HG03039 (cell line): Measurements from ENCODE around the gene MYO9B.
A peak's percentile ranks its signal among the peaks of the same experiment; 100 is the strongest.
"Not testable (repeated sequence)": the region's sequence is repeated elsewhere in the genome, so short reads cannot be mapped to it uniquely, and the experiment has no call there.

ENCODE experiments used
- ATAC-seq: cut with Tn5 transposase; IDR thresholded peaks from one replicate; pipeline ENCODE4 v1.9.1; 2021; ENCODE audit warnings: mild to moderate bottlenecking, moderate library complexity; ENCODE audit not compliant: unreplicated experiment

Gene MYO9B

DNA sequence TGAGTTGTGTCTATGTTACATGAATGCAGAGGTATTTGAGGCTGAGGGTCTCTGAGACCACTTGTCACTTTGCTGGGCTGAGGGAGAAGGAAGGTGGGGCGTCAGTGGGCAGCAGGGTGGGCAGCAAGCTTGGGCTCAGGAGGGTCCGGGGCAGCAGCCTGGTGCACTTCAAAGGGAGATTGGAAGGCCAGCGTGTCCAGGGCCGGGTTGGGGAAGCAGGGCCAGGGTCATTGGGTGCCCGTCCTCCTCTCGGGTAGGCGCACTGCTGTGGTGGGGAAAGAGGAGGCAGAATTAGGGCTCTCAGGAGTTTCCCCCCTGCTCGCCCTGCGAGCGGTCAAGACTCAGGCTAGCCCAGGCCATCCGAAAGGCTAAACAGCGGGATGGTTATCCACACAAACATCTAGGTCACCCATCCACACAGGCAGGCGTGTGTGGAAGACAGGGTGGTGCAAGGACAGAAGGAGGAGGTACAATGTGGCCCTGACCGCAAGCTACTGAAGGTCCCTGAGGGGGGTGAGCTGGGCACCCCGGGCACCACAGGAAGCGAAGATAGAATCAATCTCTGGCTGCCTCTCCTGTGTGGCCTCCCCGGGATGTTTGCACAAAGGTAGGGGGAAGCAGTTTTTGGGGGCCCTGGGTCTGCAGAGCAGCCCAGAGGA is 37.7 kb downstream of the MYO9B start:
- ATAC-seq: no peak

DNA sequence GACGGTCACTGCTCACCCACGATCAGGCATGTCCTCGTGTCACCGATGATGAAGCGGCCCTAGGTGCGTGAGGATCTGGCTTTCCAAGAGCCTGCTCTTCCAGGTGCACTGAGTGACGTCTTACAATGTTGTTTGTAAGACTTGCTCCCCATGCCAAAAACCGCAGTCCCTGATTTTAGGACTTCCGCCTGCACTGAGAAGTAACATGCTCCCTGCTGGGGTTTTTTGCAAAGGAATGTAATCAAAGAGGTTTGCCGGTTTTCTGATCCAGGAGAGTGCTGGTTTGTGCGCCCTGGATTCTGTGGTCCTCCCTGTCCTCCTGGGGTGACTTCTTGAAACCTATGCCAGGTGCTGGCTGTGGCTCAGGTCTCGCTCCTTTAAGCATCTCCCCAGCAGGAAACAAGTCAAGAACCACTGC is 38.8 kb downstream of the MYO9B start:
- ATAC-seq: no peak

DNA sequence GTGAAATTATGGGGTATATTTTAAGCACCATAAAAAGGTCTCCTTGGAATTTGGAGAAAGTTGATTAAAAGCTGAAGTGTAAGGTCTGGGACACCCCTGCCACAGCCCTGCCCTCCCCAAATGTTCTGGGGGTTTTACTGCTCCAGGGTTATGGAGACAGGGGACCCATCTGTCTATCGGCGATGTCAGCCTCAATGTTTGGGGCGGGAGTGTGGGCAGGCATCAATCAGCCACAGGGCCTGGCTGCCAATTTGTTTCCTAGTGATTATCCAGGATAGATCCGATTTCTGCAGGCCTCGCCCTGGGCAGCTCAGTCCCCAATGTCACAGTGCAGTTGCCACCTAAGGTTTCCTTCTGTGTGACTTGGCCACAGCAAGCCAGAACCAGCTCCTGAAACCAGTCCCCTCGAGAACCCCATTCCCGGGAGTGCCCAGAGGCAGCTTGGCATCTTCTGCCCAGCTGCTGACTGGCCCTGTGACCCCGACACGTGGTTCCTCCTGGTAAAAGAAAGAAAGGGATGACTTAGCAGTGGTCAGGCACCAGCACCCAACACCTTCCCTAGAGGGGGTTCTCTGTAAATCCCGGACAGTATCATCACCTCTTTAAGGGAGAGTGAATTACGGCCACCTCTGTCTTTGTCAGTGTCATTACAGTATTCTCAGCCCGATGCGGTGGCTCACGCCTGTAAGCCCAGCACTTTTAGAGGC is 41.6 kb downstream of the MYO9B start:
- ATAC-seq: no peak

DNA sequence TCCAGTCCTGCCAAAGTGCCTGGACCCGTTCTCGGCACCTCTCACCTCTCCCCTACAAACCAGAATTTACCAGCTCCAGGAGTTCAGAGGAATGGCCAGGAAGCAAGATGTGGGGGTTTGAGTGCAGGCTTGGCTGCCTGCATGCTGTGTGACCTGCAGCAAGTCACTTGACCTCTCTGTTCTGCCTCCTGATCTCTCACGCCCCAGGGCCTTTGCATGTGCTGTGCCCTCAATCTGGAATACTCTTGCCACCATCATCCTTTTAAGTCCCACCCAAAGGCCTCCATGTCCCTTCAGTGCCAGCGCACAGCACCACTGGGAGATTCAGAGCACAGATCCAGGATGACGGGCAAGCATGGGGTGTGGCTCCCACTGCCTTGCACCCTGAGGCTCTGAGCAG is 43.4 kb downstream of the MYO9B start:
- no peak for ATAC-seq

DNA sequence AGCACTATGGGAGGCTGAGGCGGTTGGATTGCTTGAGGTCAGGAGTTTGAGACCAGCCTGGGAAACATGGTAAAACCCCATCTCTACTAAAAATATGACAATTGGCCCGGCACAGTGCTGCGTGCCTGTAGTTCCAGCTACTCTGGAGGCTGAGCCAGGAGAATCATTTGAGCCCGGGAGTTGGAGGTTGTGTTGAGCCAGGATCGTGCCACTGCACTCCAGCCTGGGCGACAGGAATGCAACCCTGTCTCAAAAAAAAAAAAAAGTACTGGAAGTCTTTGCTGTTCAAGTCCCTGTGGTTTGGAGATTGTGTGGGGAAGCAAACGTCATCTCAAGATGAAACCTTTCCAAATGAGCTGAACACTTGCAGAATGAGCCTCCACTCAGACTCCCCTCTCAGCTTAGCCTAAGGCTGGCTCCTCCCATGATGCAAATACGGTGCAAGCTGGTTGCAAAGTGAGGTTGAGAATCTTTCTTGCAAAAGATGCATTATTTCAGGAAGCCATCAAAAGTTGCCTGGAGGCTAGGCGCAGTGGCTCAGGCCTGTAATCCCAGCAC is 46.2 kb downstream of the MYO9B start:
- no peak for ATAC-seq

DNA sequence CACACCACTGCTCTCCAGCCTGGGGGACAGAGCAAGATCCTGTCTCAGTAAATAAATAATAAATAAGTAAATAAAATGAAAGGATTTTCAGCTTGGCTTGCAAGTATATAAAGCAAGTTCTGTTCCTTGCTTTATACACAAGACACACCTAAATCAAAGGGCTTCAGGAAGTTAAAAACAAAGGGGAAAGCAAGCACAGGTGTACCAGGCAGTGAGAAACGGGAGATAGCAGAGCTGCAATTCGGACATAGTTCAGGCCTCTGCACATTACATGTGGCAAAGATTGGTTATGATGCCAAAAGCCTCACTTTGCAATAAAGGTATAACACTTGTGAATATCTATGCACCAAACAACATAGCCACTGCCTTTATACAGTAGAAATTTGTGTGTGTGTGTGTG is 47.5 kb downstream of the MYO9B start:
- no peak for ATAC-seq

DNA sequence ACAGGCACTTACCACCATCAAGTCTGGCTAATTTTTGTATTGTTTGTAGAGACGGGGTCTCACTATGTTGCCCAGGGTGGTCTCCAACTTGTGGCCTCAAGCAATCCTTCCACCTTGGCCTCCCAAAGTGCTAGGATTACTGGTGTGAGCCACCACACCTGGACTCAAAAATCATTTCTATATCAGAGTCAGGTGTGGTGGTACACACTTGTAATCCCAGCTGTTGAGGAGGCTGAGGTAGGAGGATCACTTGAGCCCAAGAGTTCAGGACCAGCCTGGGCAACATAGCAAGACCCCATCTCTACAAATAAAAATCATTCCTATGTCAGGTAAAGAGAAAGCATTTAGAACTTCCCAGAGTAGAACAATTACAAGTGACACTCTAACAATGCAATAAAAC is 48.4 kb downstream of the MYO9B start:
- ATAC-seq: no peak

DNA sequence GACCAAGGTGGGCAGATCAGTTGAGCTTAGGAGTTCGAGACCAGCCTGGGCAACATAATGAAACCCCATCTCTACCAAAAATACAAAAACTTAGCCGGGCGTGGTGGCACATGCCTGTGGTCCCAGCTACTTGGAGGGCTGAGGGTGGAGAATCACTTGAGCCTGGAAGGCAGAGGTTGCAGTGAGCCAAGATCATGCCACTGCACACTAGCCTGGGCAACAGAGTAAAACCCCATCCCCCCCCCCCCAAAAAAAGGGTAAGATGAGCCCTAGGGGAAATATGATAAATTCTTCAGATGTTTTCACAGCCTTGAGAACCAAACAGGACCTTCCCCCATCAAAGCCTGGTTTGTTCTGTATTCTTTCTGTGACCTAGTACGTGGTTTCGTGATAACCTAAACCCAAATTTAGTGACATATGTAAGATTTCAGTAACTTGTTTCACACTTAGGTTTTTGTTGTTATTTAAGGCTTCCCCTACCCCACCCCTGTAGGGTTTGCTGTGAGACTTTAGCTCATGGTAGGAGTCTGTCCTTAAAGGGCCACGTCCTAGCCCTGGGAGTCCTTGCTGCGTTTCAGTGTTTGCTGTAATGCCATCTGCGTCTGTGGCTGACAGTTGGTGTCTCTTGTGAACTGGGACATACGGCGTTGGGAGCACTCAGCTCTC is 49.6 kb downstream of the MYO9B start:
- peak; percentile 39 for ATAC-seq

DNA sequence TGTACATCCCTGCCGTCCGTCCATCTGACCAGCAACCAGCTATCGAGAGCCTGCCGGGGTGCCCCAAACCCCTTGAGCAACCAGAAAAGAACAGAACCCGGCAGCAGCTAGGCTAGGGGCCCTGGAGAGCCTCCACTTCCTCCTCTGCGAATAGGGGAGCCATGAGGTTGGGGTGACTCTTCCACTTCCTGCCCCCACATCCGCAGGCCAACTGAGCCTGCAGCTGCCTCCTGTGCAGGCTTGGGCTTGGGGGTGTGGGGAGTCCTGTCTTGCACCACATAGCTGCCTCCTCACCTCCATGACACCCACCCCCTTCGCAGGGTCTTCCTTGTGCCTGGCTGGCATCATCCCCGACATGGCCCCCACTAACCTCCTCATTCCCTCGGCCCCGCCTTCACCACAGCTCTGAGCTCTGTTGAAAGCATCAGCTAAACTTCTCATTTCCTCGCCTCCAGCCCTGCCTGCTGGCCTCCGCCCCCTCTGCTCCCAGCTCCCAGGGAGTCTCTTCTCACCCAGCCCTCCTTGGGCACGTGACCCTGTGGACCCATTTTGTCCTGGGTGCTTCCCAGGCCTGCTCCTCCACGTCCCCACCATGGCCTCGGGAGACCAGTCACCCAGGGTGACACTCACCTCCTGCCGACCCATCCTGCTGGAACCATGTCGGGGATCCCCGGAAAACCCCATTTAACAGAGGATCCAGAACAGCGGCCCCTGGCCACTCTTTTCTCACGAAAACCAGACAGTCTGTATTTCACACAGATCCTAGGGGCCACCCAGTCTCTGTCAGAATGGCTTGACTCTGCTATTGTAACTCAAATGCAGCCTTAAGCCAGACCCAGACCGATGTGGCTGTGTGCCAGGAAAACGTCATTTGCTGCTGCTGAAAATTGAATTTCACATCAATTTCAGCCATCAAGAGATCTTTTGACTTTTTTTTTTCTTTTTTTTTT is 50.4 kb downstream of the MYO9B start:
- ATAC-seq: peak; percentile 41

DNA sequence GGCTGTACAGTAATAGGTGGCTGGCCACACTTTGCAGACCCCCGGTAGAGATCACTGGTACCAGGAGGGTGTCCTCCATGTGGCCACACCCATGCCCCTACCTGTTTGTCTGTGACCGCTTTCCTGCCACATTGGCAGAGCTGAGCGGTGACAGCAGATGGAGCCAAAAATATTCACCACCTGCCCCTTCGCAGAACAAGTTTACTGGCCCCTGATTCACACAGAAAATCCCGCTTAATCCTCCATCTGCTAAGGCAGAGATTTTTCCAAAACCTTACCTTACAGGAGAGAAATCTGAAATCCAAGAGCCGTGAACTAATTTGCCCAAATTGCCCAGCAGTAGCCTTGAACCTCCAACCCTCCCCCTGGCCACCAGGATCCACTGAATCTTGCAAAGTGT is 52.1 kb downstream of the MYO9B start:
- ATAC-seq: no peak

DNA sequence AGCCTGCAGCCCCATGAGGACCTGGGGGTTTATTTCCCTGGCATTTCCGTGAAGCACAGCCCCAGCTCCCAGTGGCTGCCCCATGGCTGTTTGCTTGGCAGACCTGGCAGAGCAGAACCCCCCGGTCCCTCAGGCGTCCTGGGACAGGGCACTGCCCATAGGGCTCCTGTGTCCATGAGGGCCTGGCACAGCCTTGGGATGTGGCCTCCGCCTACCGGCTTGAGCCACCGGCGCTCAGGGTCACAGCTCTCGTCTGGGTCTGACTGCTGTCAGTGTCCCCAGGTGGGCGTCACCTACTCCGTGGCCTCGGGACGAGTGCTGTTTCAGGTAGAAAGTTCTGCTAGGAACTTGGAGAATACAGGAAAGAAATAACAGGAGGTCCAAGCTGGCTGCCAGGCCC is 52.8 kb downstream of the MYO9B start:
- ATAC-seq: no peak

DNA sequence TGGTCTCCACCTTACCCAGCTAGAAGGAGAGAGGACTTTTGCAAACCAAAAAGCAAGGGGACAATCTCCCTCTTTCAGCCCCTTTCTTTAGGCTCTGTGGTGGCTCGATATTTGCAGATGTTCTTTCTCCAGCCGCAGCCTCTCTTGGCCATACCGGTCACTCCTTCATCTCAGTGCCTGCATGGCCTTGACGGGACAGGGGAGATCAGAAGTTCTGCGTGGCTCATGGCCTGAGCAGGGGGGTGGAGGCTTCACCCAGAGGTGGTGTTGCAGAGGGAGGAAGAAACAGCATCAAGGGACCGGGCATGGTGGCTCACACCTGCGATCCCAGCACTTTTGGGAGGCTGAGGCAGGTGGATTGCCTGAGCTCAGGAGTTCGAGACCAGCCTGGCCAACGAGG is 53.2 kb downstream of the MYO9B start:
- no peak for ATAC-seq

DNA sequence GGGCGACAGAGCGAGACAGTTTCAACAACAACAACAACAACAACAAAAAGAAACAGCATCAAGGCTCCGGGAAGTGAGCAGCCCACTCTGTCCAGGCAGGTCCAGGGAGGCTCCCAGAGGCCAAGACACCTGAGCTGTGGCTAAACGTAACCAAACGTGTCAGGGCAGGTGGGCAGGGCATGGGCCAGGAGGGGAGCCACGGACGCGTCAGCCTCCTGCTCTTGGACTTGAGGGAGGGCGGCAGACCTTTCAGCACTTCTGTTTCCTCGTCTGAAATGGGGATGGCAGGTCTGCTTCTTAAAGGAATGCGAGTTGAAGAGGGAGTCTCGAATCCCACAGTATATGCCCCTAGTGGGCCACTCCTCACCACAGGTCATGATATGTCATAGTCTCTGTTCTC is 53.8 kb downstream of the MYO9B start:
- no peak for ATAC-seq

DNA sequence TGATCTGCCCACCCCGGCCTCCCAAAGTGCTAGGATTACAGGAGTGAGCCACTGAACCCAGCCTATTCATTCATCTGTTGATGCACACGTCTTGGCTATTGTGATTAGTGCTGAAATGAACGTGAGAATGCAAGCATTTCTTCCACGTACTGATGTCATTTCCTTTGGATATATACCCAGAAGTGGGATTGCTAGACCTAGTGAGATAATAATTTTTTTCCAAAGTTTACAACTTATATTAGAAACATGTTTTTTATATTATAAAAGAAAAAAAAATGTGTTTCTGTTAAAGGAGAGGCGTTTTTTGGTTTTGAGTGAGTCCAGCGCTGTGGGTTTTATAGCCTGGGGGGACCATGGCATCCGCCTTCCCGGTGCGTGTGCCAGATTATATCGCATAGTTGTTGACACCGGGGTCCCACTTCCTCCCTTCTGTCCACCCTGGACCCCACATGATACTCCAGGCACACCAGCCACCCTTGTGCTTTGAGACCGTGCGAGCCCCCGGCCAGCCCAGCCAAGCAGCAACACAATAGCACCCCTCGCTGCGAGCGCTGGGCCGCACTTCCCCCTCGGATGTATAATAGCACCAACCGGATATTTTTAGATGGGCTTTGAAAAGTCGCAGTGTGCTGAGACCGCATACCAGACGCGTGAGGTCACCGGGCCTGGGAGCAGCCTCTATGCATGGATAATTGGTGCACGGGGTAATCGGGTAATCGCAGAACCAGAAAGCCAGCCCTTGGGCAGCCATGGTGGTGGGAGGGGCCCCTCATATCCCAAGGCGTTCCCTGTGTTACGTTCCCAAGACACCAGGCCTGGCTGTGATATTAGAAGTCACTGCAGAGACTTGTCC is 59.6 kb downstream of the MYO9B start:
- ATAC-seq: peak; percentile 59

DNA sequence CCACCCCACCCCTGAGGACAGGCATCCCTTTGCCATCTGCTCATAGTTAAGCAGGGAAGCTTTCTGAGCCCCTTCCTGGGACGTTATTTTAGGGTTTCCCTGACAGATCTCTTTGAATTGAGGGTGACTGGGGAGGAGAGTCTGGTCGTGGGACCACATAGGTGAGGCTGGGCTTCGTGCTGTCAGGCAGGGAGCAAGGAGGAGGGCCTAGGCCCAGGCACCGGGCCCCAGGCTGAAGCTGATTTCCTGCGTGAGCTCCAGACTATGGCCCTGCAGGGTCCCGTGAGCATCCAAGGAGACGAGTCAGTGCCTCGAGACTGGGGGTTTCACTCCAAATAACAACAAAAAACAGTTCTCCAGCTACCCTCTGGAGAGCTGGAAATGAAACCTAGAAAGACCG is 60.4 kb downstream of the MYO9B start:
- ATAC-seq: no peak

DNA sequence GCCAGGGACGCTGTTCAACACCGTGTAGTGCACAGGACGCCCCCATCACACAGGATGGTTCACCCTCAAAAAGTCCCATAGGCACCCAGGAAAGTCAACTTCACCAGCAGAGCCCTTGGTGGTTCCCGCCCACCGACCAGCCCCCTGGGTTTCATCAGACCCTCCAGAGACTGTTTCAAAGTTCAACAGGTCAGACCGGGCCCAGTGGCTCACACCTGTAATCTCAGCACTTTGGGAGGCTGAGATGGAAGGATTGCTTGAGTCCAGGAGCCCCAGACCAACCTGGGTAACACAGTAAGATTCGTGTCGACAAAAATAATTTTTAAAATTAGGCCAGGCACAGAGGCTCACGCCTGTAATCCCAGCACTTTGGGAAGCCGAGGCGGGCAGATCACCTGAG is 61.0 kb downstream of the MYO9B start:
- ATAC-seq: no peak

DNA sequence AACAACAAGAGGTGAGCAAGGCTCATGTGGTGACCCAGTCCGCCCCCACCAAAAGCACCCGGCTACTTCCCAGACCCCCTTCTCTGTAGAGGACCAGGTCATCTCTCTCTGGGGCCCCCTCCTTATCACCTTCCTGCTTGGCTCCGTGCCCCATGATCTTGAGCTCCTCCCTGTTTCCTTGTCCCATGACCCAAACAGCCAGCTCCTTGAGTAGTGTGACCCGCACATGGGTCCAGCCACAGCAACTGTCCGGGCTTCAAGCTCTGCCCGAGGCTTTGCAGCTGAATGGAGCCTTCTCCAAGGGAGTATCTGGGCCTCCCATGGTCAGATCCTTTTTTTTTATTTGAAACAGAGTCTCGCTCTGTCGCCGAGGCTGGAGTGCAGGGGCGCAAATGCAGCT is 61.8 kb downstream of the MYO9B start:
- no peak for ATAC-seq

DNA sequence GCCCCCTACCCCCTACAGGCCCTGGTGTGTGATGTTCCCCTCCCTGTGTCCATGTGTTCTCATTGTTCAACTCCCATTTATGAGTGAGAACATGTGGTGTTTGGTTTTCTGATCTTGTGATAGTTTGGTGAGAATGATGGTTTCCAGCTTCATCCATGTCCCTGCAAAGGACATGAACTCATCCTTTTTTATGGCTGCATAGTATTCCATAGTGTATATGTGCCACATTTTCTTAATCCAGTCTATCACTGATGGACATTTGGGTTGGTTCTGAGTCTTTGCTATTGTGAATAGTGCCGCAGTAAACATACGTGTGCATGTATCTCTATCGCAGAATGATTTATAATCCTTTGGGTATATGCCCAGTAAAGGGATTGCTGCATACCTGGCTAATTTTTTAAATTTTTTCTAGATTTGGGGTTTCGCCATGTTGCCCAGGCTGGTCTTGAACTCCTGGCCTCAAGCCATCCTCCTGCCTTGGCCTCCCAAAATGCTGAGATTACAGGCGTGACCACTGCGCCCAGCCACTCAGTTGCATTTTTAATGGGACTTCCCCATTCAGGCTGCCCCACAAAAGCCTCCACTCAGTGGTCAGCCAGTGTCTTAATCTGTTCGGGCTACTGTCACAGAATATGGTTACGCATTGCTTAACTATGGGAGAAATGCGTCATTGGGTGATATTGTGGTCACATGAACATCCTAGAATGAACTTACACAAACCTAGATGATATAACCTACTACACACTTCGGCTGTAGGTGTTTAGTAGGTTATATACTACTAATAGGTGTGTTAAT is 62.7 kb downstream of the MYO9B start:
- ATAC-seq: not testable (repeated sequence)

DNA sequence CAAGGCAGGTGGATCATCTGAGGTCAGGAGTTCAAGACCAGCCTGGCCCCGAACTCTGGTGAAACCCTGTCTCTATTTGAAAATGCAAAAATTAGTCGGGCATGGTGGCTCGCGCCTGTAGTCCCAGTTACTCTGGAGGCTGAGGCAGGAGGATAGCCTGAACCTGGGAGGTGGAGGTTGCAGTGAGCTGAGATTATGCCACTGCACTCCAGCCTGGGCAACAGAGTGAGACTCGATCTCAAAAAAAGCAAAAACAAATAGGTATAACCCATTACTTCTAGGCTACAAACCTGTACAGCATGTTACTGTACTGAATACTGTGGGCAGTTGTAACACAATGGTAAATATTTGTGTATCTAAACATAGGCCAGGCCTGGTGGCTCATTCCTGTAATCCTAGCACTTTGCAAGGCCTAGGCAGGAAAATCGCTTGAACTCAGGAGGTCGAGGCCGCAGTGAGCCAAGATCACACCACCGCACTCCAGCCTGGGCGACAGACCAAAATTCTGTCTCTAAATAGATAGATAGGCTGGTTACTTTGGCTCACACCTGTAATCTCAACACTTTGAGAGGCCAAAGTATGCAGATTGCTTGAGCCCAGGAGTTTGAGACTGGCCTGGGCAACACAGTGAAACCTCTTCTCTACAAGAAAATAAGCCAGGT is 63.5 kb downstream of the MYO9B start:
- no peak for ATAC-seq
